ENCODE measurements around the gene KRT6B.
"Not testable (repeated sequence)": the region's sequence is repeated elsewhere in the genome, so short reads cannot be mapped to it uniquely, and the experiment has no call there.

The KRT6B gene

GRCh38 chr12:52496590-52497071, 44.7 kb upstream of the KRT6B start:
- H3K27me3 ChIP-seq: peaks cover 9% of the 10 kb centered on the region
- no peaks in the 10 kb centered on the region for H3K36me3 ChIP-seq
- H3K4me1 ChIP-seq (ENCODE audit: control insufficient read depth in 1 of 2, insufficient read depth in 1 of 2, low read depth in 1 of 2, low read length in 1 of 2): no peaks in the 10 kb centered on the region
- H3K27ac ChIP-seq: no peak overlapping the region
- TF ChIP-seq, protein P1, sequence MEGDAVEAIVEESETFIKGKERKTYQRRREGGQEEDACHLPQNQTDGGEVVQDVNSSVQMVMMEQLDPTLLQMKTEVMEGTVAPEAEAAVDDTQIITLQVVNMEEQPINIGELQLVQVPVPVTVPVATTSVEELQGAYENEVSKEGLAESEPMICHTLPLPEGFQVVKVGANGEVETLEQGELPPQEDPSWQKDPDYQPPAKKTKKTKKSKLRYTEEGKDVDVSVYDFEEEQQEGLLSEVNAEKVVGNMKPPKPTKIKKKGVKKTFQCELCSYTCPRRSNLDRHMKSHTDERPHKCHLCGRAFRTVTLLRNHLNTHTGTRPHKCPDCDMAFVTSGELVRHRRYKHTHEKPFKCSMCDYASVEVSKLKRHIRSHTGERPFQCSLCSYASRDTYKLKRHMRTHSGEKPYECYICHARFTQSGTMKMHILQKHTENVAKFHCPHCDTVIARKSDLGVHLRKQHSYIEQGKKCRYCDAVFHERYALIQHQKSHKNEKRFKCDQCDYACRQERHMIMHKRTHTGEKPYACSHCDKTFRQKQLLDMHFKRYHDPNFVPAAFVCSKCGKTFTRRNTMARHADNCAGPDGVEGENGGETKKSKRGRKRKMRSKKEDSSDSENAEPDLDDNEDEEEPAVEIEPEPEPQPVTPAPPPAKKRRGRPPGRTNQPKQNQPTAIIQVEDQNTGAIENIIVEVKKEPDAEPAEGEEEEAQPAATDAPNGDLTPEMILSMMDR (IDR thresholded peaks at IDR 0.05): no peak
- no peaks in the 10 kb centered on the region for H3K9me3 ChIP-seq
- no peak overlapping the region for H3K4me3 ChIP-seq (ENCODE audit: low read depth in 1 of 2, low read length in 1 of 2)

GRCh38 chr12:52496054-52496453, 44.1 kb upstream of the KRT6B start:
- H3K36me3 ChIP-seq: no peaks in the 10 kb centered on the region
- TF ChIP-seq, protein P1 (IDR thresholded peaks at IDR 0.05): no peak
- H3K9me3 ChIP-seq: no peaks in the 10 kb centered on the region
- no peak overlapping the region for H3K4me3 ChIP-seq (ENCODE audit: low read depth in 1 of 2, low read length in 1 of 2)
- H3K27ac ChIP-seq: no peak overlapping the region
- H3K27me3 ChIP-seq: peaks cover 9% of the 10 kb centered on the region
- H3K4me1 ChIP-seq (ENCODE audit: control insufficient read depth in 1 of 2, insufficient read depth in 1 of 2, low read depth in 1 of 2, low read length in 1 of 2): no peaks in the 10 kb centered on the region

GRCh38 chr12:52495389-52495788, 43.4 kb upstream of the KRT6B start:
- Histone ChIP-seq H3K4me1 (ENCODE audit: control insufficient read depth in 1 of 2, insufficient read depth in 1 of 2, low read depth in 1 of 2, low read length in 1 of 2) (no peaks in the 10 kb centered on the region), H3K4me3 (ENCODE audit: low read depth in 1 of 2, low read length in 1 of 2) (no peak overlapping the region), H3K9me3 (no peaks in the 10 kb centered on the region), H3K27ac (no peak overlapping the region), H3K27me3 (peaks cover 9% of the 10 kb centered on the region), H3K36me3 (no peaks in the 10 kb centered on the region)
- TF ChIP-seq, protein P1 (IDR thresholded peaks at IDR 0.05): no peak

- Histone ChIP-seq H3K27ac (no peak overlapping the region), H3K36me3 (no peaks in the 10 kb centered on the region), H3K27me3 (peaks cover 9% of the 10 kb centered on the region), H3K4me1 (ENCODE audit: control insufficient read depth in 1 of 2, insufficient read depth in 1 of 2, low read depth in 1 of 2, low read length in 1 of 2) (no peaks in the 10 kb centered on the region), H3K4me3 (ENCODE audit: low read depth in 1 of 2, low read length in 1 of 2) (no peak overlapping the region), H3K9me3 (no peaks in the 10 kb centered on the region)
- TF ChIP-seq, protein P1 (IDR thresholded peaks at IDR 0.05): no peak
Observed at GRCh38 chr12:52494518-52494917, 42.6 kb upstream of the KRT6B start.

GRCh38 chr12:52494100-52494499, 42.2 kb upstream of the KRT6B start:
- H3K4me3 ChIP-seq (ENCODE audit: low read depth in 1 of 2, low read length in 1 of 2): no peak overlapping the region
- no peaks in the 10 kb centered on the region for H3K9me3 ChIP-seq
- H3K27me3 ChIP-seq: peaks cover 9% of the 10 kb centered on the region
- TF ChIP-seq, protein P1 (IDR thresholded peaks at IDR 0.05): no peak
- no peak overlapping the region for H3K27ac ChIP-seq
- no peaks in the 10 kb centered on the region for H3K36me3 ChIP-seq
- H3K4me1 ChIP-seq (ENCODE audit: control insufficient read depth in 1 of 2, insufficient read depth in 1 of 2, low read depth in 1 of 2, low read length in 1 of 2): no peaks in the 10 kb centered on the region

DNA sequence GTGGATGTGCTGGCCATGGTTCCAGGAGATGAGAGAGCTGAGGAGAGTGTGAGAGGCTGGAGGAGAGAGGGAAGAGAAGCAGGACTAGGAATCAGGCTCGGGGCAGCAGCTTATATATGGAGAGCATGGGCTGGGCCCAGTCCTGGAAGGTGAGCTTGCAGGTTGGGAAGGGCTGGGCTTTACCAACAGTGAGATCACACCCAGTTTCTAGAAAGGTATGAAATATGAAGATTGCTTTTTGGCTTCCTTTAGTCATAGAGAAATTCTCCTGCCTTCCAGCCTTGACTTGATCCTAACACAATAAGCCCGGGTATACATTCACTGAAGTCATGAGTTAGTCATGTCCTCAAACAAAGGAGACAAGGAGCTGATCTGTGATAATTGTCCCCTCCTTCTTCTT, 41.2 kb upstream of the KRT6B start, which contains the start of gene KRT6A:
Gene KRT6A, minus strand, starts transcription at position 86 of the 400 bp plus-strand sequence. Its CDS starts 69 bp downstream, at position 17.
- Histone ChIP-seq H3K9me3 (no peaks in the 10 kb centered on the region), H3K4me3 (ENCODE audit: low read depth in 1 of 2, low read length in 1 of 2) (no peak within 1 kb of the TSS), H3K36me3 (no peaks in the 10 kb centered on the region), H3K27ac (no peak within 1 kb of the TSS), H3K4me1 (ENCODE audit: control insufficient read depth in 1 of 2, insufficient read depth in 1 of 2, low read depth in 1 of 2, low read length in 1 of 2) (no peaks in the 10 kb centered on the region), H3K27me3 (peaks cover 9% of the 10 kb centered on the region)
- TF ChIP-seq, protein P1 (IDR thresholded peaks at IDR 0.05): no peak

- H3K4me1 ChIP-seq (ENCODE audit: control insufficient read depth in 1 of 2, insufficient read depth in 1 of 2, low read depth in 1 of 2, low read length in 1 of 2); H3K36me3 ChIP-seq; H3K27me3 ChIP-seq; H3K4me3 ChIP-seq (ENCODE audit: low read depth in 1 of 2, low read length in 1 of 2); H3K9me3 ChIP-seq; H3K27ac ChIP-seq: not testable (repeated sequence)
Observed at GRCh38 chr12:52492405-52492804, 40.5 kb upstream of the KRT6B start.

DNA sequence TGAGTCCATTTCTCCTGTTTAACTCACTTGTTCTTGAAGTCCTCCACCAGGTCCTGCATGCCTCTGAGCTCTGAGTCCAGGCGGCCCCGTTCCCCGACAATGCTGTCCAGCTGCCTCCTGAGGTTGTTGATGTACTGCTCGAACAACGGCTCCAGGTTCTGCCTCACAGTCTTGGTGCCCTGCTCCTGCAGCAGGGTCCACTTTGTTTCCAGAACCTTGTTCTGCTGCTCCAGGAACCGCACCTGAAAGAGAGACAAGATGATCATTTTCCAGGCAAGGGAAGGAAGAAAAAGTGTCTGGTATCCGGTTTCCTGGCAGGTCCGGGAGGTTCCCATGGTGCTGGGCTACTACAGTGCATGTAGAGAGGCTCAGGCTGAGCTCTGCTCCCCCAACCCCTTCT, 39.5 kb upstream of the KRT6B start:
- peaks cover 13% of the 10 kb centered on the region for H3K27me3 ChIP-seq

More for the DNA sequence above, 39.5 kb upstream of the KRT6B start:
- H3K4me3 ChIP-seq (ENCODE audit: low read depth in 1 of 2, low read length in 1 of 2); H3K4me1 ChIP-seq (ENCODE audit: control insufficient read depth in 1 of 2, insufficient read depth in 1 of 2, low read depth in 1 of 2, low read length in 1 of 2); H3K27ac ChIP-seq; H3K9me3 ChIP-seq; H3K36me3 ChIP-seq: not testable (repeated sequence)

All from neutrophil (primary cell).